ENCODE data around the gene OLA1.

DNA sequence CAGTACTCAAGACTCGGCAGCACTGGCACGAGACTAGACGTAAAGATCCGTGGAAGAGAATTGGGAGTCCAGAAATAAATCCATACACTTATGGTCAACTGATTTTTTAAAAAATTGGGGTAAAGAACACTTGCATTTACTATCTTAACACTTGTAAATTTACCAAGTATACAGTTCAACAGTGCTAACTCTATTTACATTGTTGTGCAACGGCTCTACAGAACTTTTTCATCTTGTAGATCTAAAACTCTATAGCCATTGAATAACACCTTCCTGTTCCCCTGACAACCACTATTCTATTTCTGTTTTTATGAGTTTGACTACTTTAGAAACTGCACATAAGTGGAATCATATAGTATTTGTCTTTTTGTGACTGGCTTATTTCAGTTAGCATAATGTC, 153.8 kb downstream of the OLA1 start:
- TF ChIP-seq SUZ12 (IDR thresholded peaks at IDR 0.05; ENCODE audit: extremely low read depth, insufficient read depth, insufficient read length) (no peak), ZNF274 (IDR thresholded peaks at IDR 0.05; ENCODE audit: low read depth, low read length) (no peak), YY1 (IDR thresholded peaks at IDR 0.05; ENCODE audit: insufficient read depth, insufficient read length) (no peak)
